HCEC 1CT (cell line): ENCODE results near the gene ACP1.
"Not testable (repeated sequence)": the region's sequence is repeated elsewhere in the genome, so short reads cannot be mapped to it uniquely, and the experiment has no call there.

Source experiments
- DNase-seq: peaks from one replicate; pipeline ENCODE4 v3.0.0-alpha.2; 2017

ACP1 gene

GRCh38 chr2:314561-315336 is 50.0 kb downstream of the ACP1 start:
- DNase-seq: no peak

DNA sequence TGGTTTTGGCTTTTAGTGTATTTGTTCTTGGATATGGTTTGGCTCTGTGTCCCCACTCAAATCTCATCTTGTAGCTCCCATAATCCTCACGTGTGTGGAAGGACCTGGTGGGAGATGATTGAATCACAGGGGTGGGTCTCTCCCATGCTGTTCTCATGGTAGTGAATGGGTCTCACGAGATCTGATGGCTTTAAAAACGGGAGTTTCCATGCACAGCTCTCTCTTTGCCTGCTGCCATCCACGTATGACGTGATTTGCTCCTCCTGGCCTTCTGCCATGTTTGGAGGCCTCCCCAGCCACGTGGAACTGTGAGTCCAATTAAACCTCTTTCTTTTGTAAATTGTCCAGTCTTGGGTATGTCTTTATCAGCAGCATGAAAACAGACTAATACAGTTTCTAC is 51.2 kb downstream of the ACP1 start:
- DNase-seq: not testable (repeated sequence)

GRCh38 chr2:316381-316780 is 51.6 kb downstream of the ACP1 start:
- no peak for DNase-seq

DNA sequence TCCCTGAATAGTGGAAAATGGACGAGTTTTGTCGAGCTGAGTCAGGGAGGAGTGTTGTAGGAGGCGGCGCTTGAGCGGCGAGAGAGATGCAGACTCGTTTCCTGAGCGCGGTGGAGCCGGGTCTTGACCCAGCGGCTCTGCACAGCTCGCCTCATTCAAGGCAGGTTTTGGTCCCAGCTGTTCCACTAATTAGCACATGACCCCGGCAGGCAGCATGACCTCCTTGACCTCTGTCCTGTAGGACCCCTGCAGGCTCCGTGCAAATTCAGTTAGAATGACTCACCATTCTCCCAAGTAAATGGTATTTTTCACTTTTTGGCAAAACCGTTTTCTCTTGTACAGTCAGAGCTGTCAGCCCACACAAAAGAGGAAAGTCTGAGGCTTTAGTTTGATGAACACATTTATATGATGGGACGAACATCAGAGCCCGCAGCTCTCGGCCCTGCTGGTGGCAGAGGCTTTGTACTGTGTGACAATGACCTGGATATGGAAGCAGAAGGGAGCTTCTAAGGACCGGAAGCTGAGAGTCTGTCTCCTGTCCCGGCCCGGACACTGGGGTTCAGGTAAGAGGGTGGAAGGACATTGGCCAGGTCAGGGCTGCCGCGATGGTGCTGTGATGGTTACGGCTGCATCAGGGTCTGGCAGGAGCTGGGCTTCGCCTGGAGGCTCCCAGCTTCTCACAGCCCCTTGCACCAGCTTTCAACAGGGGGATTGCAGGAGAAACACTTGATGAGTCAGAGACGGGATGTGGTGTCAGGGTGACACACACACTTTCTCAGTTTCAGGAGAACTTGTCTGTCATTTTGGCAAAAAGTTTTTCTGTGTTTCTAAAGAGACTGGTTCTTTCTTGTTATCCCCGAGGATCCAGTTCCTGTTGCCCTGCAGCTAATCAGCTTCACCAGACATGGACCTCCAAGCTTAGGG is 53.0 kb downstream of the ACP1 start:
- DNase-seq: no peak

- DNase-seq: no peak
These were observed 54.4 kb downstream of the ACP1 start for GRCh38 chr2:319059-319600.

- no peak for DNase-seq
These were observed 55.8 kb downstream of the ACP1 start for GRCh38 chr2:320561-320960.

GRCh38 chr2:322326-322725 is 57.6 kb downstream of the ACP1 start:
- no peak for DNase-seq

GRCh38 chr2:323035-323434 is 58.3 kb downstream of the ACP1 start:
- DNase-seq: no peak
